NCI-H2171 treated with DMSO at 0.1 percent for 48 hours (cell line): Measurements from ENCODE around the gene BTC.
"Not testable (repeated sequence)": the region's sequence is repeated elsewhere in the genome, so short reads cannot be mapped to it uniquely, and the experiment has no call there.

Experiments used
- DNase-seq: peaks from one replicate; lab custom pipeline; 2025; lab: John Stamatoyannopoulos, UW

Gene BTC

GRCh38 chr4:74794382-74795010 lies at the start of gene BTC:
Gene BTC, minus strand, starts transcription at chr4:74794523. Its CDS starts 198 bp downstream, at chr4:74794325.
- peak; percentile 11 for DNase-seq

- DNase-seq = peak; percentile 65
Observed at GRCh38 chr4:74840936-74841509, 46.7 kb upstream of the BTC start.

- DNase-seq = no peak
Observed at GRCh38 chr4:74838746-74839370, 44.5 kb upstream of the BTC start.

DNA sequence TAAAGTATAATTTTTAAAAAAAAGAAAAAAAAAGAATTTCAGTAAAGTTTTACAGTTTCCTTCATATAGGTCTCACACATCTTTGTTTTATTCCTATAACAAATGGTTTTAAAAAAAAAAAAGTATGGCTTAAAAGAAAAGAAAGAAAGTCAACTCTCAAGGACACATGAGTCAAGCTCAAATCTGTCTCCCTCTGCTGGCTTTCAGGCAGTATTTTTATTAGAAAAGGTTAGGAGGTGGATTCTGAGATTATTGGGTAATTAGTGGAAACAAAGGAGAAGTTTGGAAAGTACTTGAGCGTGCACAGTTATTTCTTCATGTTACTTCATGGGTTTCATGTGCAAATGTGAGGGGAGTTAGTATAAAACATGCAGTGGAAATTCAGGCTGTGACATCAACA lies 36.6 kb upstream of the BTC start:
- no peak for DNase-seq

DNA sequence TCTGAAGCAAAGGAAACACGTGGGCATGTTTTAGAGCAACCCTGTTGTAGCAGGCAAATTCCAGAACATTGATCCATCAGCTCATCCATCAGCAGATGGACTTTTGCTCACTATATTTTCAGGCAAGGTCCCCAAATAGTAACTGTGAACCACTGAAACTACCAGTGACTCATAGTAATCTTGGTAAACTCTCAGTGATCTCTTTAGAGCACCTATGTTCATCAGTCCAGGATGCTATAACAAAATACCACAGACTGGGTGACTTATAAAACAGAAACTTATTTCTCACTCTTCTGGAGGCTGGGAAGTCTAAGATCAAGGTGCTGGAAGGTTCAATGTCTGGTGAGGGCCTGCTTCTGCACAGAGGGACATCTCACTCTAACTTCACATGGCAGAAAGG lies 28.9 kb upstream of the BTC start:
- DNase-seq = no peak

DNA sequence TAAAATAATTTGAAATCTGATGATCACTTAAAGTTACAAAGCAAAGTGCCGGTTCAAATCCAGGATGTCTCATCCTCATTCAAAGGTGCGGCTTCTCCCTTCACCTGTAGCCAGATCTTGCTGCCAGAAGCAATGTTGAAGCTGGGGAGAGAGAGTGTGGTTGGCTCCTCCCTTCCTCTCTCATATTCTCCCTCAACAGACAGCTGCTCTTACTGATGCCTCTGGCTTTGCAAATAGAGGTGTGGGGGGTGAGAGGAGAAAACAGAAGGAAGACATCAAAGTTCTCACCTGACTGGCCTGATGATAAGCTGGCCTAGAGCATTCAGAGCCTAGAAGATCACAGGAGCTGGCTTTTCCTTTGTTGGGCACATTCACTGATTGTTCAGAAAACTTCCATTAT lies 28.3 kb upstream of the BTC start:
- DNase-seq = no peak

- DNase-seq = no peak
Observed at GRCh38 chr4:74821541-74821940, 27.2 kb upstream of the BTC start.

DNA sequence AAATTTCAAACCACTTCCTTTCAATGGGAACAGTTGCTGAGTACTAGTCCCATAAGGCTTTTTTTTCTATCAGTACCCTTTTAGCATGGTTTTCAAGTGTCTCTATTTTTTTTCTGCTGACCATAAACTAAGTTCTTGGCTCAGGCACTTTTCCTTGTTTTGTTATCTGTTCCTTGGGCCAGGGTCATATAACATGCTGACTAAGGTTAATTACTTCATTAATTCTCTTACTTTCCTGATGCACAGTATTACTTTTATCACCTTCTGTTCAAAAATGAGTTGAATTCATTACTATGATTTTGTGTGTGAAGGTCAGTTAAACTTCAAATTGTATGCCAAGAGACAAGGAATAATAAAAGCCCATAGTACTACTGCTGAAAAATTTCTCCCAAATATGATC lies 19.7 kb upstream of the BTC start:
- DNase-seq = no peak

- not testable (repeated sequence) for DNase-seq
Observed at GRCh38 chr4:74812056-74812455, 17.7 kb upstream of the BTC start.

DNA sequence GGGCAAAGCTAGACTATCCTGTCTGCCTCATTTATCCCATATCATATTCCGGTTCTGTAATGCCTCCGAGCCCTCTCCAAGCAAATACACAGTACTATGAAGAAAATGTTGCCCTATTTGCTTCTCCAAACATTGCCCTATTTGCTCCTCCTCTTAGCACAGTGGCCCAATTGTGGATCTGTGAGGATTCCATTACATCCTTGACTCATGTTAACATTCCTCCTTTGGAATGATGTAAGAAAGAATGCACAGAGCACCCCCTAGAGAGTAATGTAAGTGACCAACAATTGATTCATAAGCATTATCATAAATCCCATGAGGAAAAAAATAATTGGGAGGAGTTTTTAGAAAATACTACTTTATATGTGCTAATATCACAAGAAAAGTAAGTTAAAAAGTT lies 11.3 kb upstream of the BTC start:
- DNase-seq = no peak

DNA sequence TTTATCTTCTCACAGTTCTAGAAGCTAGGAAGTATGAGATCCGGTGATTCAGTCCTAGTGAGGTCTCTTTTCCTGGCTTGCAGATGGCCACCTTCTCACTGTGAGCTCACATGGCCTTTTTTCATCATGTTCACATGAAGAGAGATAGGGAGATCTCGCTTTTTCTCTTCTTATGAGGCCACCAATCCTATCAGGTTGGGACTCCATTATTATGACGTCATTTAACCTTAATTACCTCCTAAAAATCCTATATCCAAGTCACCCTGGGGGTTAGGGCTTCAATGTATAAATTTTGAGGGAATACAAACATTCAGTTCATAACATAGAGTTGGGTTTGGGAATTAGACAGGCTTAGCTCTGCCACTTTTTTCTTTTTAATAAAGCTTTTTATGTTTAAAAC lies 6.0 kb upstream of the BTC start:
- no peak for DNase-seq

DNA sequence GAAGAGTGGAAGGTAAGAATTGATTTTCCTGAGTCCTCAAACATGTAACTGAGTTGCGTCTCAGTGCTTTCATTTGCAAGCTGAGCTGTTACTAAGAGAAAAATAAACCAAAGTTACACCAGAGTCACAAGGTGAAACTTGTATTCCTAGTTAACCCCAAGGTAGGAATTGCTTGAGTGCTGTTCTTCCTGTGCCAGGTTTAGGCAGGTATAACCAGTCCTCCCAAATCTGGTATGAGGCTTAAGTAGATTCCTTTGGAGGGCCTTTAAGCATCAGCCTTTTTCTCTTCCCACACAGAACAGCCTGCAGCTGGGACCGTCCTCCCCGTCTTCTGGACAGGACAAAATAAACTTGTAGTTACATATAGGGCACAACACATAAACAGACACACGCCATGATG lies 2.3 kb upstream of the BTC start:
- no peak for DNase-seq

DNA sequence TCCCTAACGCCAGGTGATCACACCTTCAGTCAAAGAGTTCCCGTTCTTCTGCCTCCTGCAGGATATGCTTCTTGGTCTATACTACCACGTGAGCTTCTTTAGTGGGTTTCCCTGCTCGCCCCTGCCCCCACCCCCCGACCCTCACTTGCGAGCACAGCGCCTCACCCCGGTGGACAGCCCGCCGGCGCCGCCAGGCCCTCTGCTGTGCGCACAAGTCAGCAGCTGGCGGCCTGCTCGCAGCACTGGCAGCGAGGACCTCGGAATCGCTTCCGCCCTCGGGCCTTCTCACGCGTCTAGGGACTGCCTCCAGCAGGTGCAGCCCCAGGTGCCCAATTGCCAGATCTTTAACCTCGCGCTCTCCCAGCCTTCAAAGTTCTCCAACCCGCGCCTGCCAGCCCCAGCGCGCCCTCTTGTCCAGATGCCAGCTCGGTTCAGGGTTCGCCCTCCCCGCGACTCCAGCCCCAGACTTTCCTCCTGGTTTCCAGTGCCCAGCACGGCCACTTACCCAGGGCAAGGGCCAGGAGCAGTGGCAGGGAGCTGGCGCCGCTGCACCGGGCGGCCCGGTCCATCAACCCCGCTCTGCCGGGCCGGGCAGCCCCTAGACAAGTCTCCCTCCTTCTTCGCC lies 454 bp downstream of the BTC start:
- DNase-seq = peak; percentile 53

DNA sequence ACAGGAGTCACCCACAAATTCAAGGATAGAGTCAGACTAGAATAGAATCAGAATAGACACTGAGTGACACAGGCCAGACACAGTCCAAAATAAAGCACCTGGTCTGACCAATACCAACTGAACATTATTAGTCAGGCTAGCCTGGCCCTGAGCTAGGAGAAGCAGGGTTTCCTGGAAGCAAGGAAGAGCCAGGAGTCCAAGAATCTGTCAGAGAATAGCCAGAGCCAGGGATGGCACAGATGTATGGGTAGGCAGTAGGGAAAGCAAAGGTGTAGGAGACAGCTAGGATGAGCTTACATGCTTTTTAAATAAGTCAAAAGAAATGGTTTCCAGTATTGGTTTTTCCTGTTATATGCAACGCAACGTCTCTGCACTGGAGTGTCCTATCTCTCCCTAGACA lies 3.7 kb downstream of the BTC start:
- no peak for DNase-seq

DNA sequence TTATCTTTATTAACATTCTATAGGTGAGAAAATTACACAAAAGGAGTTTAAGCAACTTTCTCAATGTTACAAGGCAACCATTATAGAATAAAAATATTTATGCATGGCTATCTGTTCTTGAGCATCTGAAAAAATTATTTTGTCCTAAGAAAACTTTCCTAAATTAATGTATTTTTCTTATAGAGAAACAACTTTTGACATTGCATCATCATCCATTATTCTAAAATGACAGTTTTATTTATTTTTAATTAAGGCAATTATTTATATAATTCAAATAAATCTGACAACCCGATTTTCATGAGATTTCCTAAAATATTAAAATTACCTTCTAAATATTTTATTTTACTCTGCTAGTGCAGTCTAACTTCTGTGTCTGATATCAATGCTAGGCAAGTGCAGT lies 4.8 kb downstream of the BTC start:
- no peak for DNase-seq

DNA sequence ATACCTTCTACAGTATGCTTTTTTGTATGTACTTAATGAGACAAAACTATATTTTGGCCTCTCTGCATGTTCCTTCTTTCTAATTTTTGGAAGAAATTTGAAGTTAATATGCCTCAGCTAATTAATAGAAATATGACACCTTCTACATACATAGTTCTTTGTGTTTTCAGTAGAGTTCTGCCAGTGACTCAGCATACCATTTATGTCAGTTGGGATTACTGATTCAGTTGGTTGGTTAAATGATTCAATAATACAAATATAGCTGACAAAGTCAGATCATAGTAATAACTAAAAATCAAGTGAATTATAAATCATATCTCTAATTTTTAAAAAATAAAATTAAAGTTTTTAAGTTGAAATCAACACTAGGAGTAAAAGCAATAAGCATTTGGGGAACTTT lies 16.8 kb downstream of the BTC start:
- no peak for DNase-seq

GRCh38 chr4:74772783-74773182 lies 21.5 kb downstream of the BTC start:
- no peak for DNase-seq

- DNase-seq = no peak
Observed at GRCh38 chr4:74772106-74772505, 22.2 kb downstream of the BTC start.

DNA sequence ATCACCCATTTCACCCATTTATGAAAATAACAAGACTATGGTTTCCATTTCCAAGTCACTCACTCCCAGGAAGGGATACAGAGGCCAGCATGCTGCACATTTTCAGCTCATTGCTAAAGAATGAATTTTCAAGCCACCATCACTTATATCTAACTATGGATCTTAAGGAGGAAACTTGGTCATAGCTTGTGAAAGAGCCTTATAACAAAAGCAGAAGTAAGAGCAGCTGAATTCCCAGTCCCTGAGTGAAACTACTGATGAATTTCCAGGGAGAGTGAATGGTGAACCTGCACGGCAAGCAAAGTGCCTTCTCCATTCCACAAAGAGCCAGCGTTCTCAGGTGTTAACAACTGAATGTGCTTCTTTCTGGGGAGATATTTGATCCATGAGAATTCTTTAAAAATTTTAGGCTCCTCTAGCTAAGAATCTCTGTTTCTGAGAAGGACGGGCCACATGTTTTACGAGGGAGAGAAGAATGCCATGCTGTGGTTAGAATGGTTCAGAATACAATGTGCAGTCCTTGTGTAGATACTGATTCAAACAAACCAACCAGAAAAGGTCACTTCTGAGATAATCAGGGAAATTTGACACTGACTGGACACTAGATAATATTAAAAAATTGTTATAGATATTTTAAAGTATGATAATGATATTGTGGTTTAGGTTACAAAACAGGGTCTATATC lies 24.0 kb downstream of the BTC start:
- no peak for DNase-seq

DNA sequence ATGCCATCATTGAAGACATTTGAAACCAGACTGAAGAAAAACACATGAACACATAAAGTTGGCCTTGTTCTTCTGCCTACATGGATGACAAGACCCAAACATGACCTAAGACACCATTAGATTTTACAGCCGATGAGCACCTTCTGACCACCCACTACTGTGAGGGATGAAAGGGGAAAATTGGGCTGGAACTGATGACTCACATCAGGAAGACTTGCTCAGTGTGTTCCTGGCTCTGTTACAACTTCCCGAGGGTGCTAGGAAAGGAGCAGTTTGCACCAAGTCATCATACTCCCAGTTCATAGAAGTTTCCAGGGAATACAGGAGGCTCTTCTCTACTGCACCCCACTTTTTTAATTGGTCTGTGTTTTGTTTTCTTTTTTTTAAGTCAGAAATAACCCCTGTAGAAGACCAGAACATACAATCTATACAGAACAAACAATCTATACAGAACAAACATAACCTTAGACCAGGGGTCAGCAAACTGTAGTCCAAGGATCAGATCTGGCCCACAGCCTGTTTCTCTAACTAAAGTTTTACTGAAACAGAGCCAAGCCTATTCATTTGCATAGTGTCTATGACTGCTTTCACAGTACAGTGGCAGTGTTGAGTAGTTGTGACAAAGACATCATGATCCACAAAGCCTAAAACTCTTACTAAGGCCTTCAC lies 25.3 kb downstream of the BTC start:
- DNase-seq = no peak

GRCh38 chr4:74764119-74764518 lies 30.2 kb downstream of the BTC start:
- no peak for DNase-seq

- DNase-seq = peak; percentile 62
Observed at GRCh38 chr4:74758551-74759145, 35.7 kb downstream of the BTC start.
